HEK293 (cell line): ENCODE data around the gene TAF9B.

ENCODE experiments used
- CTCF ChIA-PET: fragments of 350-600 bp; formaldehyde crosslinking; extraction: SDS; loops from one replicate; lab custom pipeline; 2021; ENCODE audit warnings: antibody characterized with exemption; lab: Yijun Ruan, JAX
- POLR2A ChIA-PET: fragments of 300-600 bp; formaldehyde crosslinking; extraction: SDS; loops from one replicate; lab custom pipeline; 2020; ENCODE audit warnings: antibody characterized with exemption, inconsistent platforms; lab: Yijun Ruan, JAX
- H3K27ac ChIP-seq: fragments of 200-500 bp; sonication (Bioruptor generic); 2 replicates; pipeline ENCODE4 v1.5.1; 2014; ENCODE audit warnings: low read depth, low read length, control low read depth, inconsistent platforms; ENCODE audit errors: extremely low read depth
- H3K36me3 ChIP-seq, 2 experiments: fragments of 200-500 bp in 1 of 2; sonication (Bioruptor generic) in 1 of 2; 1 replicate in 1 of 2; 2 replicates in 1 of 2; pipeline ENCODE4 v1.5.1; 2014 to 2017; ENCODE audit warnings: inconsistent platforms in 2 of 2, low read length in 2 of 2; ENCODE audit not compliant: control insufficient read depth in 2 of 2, insufficient read depth in 1 of 2
- H3K4me1 ChIP-seq: fragments of 200-500 bp; sonication (Bioruptor generic); 2 replicates; pipeline ENCODE4 v1.5.1; 2014; ENCODE audit warnings: mild to moderate bottlenecking, low read length, inconsistent platforms; ENCODE audit not compliant: control insufficient read depth, insufficient read depth
- H3K4me3 ChIP-seq: 2 replicates; pipeline ENCODE4 v1.5.1; 2011; ENCODE audit warnings: low read depth, mild to moderate bottlenecking, control low read depth, low read length, moderate library complexity
- H3K9me3 ChIP-seq: fragments of 200-500 bp; sonication (Bioruptor generic); 2 replicates; pipeline ENCODE4 v1.5.1; 2014; ENCODE audit warnings: low read depth, low read length, inconsistent platforms; ENCODE audit not compliant: control insufficient read depth, insufficient read depth
- CTCF ChIP-seq: fragments of 450-650 bp; formaldehyde crosslinking; IDR thresholded peaks from 2 replicates; pipeline ENCODE4 v1.5.1; 2016; ENCODE audit warnings: missing biosample characterization, missing genetic modification characterization
- ZBTB11 ChIP-seq: fragments of 450-650 bp; formaldehyde crosslinking; conservative IDR thresholded peaks from 2 replicates; pipeline ENCODE4 v1.5.1; 2016; ENCODE audit warnings: low read depth, missing biosample characterization, missing genetic modification characterization
- ZNF169 ChIP-seq: fragments of 450-650 bp; formaldehyde crosslinking; IDR thresholded peaks from 2 replicates; pipeline ENCODE4 v1.5.1; 2016; ENCODE audit warnings: missing biosample characterization, missing genetic modification characterization
- ZNF18 ChIP-seq: fragments of 450-650 bp; formaldehyde crosslinking; IDR thresholded peaks from 2 replicates; pipeline ENCODE4 v1.5.1; 2016; ENCODE audit warnings: missing biosample characterization, missing genetic modification characterization
- ZNF214 ChIP-seq: fragments of 450-650 bp; formaldehyde crosslinking; IDR thresholded peaks from 2 replicates; pipeline ENCODE4 v1.5.1; 2017; ENCODE audit warnings: missing biosample characterization, mild to moderate bottlenecking, missing genetic modification characterization, borderline replicate concordance
- ZNF274 ChIP-seq, 2 experiments: fragments of 200-500 bp in 1 of 2; fragments of 450-650 bp in 1 of 2; sonication (Bioruptor generic) in 1 of 2; formaldehyde crosslinking in 1 of 2; IDR thresholded peaks; 2 replicates each; pipeline versions ENCODE4 v1.5.1 to v1.6.1; 2014 to 2016; ENCODE audit warnings: borderline replicate concordance in 1 of 2, inconsistent platforms in 1 of 2, low read length in 1 of 2, missing biosample characterization in 1 of 2, missing genetic modification characterization in 1 of 2
- ZNF354C ChIP-seq: fragments of 450-650 bp; formaldehyde crosslinking; IDR thresholded peaks from 2 replicates; pipeline ENCODE4 v1.5.1; 2016; ENCODE audit warnings: missing biosample characterization, missing genetic modification characterization, low read depth, borderline replicate concordance
- ZNF426 ChIP-seq: fragments of 450-650 bp; formaldehyde crosslinking; IDR thresholded peaks from 2 replicates; pipeline ENCODE4 v1.5.1; 2017; ENCODE audit warnings: missing biosample characterization, missing genetic modification characterization, mild to moderate bottlenecking, inconsistent platforms, moderate library complexity
- ZNF473 ChIP-seq: fragments of 450-650 bp; formaldehyde crosslinking; IDR thresholded peaks from 2 replicates; pipeline ENCODE4 v1.5.1; 2017; ENCODE audit warnings: missing biosample characterization, missing genetic modification characterization
- ZNF560 ChIP-seq: fragments of 450-650 bp; formaldehyde crosslinking; IDR thresholded peaks from 2 replicates; pipeline ENCODE4 v1.5.1; 2017; ENCODE audit warnings: missing biosample characterization, missing genetic modification characterization, borderline replicate concordance
- ZNF654 ChIP-seq: fragments of 450-650 bp; formaldehyde crosslinking; IDR thresholded peaks from 2 replicates; pipeline ENCODE4 v1.5.1; 2016; ENCODE audit warnings: low read depth, missing biosample characterization, missing genetic modification characterization
- ZNF670 ChIP-seq: fragments of 450-650 bp; formaldehyde crosslinking; IDR thresholded peaks from 2 replicates; pipeline ENCODE4 v1.5.1; 2016; ENCODE audit warnings: missing biosample characterization, missing genetic modification characterization, low read depth
- TF ChIP-seq, protein P1 (sequence below): fragments of 450-650 bp; formaldehyde crosslinking; IDR thresholded peaks from 2 replicates; pipeline ENCODE4 v1.5.1; 2016; ENCODE audit warnings: missing biosample characterization, missing genetic modification characterization
- TF ChIP-seq, protein P2 (sequence below): fragments of 450-650 bp; formaldehyde crosslinking; IDR thresholded peaks from 2 replicates; pipeline ENCODE4 v1.5.1; 2017; ENCODE audit warnings: missing biosample characterization, missing genetic modification characterization

Gene TAF9B

DNA sequence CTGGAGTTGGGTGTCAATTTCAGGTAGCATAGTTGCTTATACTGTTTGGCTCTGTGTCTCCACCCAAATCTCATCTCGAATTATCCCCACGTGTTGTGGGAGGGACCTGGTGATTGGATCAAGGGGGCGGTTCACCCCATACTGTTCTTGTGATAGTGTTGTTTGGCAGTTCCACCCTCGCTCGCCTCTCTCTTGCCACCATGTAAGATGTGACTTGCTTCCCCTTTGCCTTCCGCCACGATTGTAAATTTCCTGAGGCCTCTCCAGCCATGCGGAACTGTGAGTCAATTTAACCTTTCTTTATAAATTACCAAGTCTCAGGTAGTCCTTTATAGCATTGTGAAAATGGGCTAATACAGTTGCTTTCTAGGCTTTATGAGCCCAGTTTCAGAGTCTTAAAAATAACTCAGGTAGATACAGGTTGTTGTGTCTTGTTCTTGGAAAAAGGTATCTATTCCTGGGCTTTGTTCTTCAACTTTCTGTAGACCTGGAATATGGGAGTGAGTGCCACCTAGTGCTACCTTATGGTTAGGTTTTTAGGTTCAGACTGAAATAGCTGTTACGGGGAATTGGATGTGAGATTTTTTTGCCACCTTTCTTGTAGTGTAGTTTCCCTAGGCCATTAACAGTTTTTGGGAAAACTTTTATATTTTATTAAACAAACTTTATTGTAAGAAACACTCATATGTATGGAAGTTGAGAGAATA, 19.8 kb downstream of the TAF9B start:
- ChIA-PET CTCF (interaction anchor here (0.6 to 0.9 kb wide), 2 partner anchors 14 to 17 kb away, joined by 3 read pairs; no protein-coding TSS in a partner anchor), POLR2A (no interaction called here)
- TF ChIP-seq ZNF654 (tag by site-specific recombination) (peak; percentile 30), ZNF670 (tag by site-specific recombination) (no peak), CTCF (tag by site-specific recombination) (0 out of 2 replicates have a peak, but pooled peaks have one; percentile 10), ZBTB11 (tag by site-specific recombination) (no peak), ZNF426 (tag by site-specific recombination) (no peak), ZNF18 (no peak)
- Histone ChIP-seq H3K4me3 (no peak overlapping the region), H3K27ac (no peak overlapping the region), H3K36me3 (peaks cover 56 to 98% of the 10 kb centered on the region in 2 experiments), H3K9me3 (no peaks in the 10 kb centered on the region), H3K4me1 (no peaks in the 10 kb centered on the region)

GRCh38 chrX:78118628-78119027, 20.8 kb downstream of the TAF9B start:
- H3K36me3 ChIP-seq, result peaks cover 53 to 98% of the 10 kb centered on the region in 2 experiments
- H3K4me1 ChIP-seq, result no peaks in the 10 kb centered on the region
- no peaks in the 10 kb centered on the region for H3K9me3 ChIP-seq
- POLR2A ChIA-PET, result no interaction called here
- TF ChIP-seq ZNF560 (tag by site-specific recombination) (no peak), ZNF214 (no peak), ZNF169 (tag by site-specific recombination) (no peak), ZNF274 (IDR thresholded peaks at IDR 0.05; ENCODE audit: low read length) (no peak), ZNF274 (tag by site-specific recombination; IDR thresholded peaks at IDR 0.05; ENCODE audit: borderline replicate concordance) (no peak), ZNF473 (tag by site-specific recombination) (no peak), ZNF354C (no peak)
- TF ChIP-seq, protein P1, sequence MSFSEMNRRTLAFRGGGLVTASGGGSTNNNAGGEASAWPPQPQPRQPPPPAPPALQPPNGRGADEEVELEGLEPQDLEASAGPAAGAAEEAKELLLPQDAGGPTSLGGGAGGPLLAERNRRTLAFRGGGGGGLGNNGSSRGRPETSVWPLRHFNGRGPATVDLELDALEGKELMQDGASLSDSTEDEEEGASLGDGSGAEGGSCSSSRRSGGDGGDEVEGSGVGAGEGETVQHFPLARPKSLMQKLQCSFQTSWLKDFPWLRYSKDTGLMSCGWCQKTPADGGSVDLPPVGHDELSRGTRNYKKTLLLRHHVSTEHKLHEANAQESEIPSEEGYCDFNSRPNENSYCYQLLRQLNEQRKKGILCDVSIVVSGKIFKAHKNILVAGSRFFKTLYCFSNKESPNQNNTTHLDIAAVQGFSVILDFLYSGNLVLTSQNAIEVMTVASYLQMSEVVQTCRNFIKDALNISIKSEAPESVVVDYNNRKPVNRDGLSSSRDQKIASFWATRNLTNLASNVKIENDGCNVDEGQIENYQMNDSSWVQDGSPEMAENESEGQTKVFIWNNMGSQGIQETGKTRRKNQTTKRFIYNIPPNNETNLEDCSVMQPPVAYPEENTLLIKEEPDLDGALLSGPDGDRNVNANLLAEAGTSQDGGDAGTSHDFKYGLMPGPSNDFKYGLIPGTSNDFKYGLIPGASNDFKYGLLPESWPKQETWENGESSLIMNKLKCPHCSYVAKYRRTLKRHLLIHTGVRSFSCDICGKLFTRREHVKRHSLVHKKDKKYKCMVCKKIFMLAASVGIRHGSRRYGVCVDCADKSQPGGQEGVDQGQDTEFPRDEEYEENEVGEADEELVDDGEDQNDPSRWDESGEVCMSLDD (tag by site-specific recombination), result no peak
- TF ChIP-seq, protein P2, sequence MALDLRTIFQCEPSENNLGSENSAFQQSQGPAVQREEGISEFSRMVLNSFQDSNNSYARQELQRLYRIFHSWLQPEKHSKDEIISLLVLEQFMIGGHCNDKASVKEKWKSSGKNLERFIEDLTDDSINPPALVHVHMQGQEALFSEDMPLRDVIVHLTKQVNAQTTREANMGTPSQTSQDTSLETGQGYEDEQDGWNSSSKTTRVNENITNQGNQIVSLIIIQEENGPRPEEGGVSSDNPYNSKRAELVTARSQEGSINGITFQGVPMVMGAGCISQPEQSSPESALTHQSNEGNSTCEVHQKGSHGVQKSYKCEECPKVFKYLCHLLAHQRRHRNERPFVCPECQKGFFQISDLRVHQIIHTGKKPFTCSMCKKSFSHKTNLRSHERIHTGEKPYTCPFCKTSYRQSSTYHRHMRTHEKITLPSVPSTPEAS (tag by site-specific recombination), result no peak
- CTCF ChIA-PET, result no interaction called here
- no peak overlapping the region for H3K27ac ChIP-seq
- H3K4me3 ChIP-seq, result no peak overlapping the region
